HG02884 (cell line): ENCODE results near the gene KIF3A.

Experiments
- ATAC-seq: cut with Tn5 transposase; IDR thresholded peaks from one replicate; pipeline ENCODE4 v1.9.1; 2021; ENCODE audit warnings: mild to moderate bottlenecking, moderate library complexity; ENCODE audit not compliant: unreplicated experiment

KIF3A gene

DNA sequence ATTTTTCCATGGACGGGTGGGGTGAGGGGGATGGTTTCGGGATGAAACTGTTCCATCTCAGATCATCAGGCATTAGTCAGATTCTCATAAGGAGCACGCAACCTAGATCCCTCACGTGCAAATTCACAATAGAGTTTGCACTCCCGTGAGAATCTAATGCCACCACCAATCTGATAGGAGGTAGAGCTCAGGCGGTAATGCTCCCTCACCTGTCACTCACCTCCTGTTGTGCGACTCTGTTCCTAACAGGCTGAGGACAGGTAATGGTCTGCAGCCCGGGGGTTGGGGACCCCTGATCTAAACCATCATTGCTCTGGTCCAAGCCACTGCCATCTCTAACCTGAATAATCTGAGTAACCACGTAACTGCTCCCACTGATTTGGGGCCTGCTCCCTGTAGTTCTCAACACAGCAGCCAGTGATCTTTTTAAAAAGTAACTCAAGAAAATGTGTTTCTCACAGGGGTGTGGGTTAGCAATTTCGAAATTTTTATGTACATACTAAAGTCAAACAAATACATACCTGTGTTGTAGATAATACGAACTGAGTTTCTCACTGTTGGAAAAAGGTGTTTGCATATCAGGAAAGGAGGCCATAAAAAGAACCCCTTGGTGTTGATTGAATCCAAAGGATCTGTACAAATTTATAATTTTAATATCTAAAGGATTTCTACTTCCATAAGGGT lies 90.6 kb downstream of the KIF3A start:
- no peak for ATAC-seq

- ATAC-seq, result no peak
Measured at GRCh38 chr5:132644177-132644576, 93.2 kb downstream of the KIF3A start.
